Kidney (tissue), 14 donors: ENCODE results near the gene PDGFD. TPM values are rescaled to one million over a fixed set of nuclear protein-coding genes. Genes with fewer than 3 reads are reported as not detected.

Source experiments
- DNase-seq, 5 donors: peaks; one replicate each; pipeline ENCODE4 v3.0.0-alpha.2; 2013 to 2020
- FAIRE-seq: peaks from 2 replicates; lab custom pipeline; 2012; peaks lifted over from hg19 to GRCh38; lab: Jason Lieb, UNC
- H3K27ac ChIP-seq, 2 donors: one replicate each; pipeline ENCODE4 v1.7.0; 2013; ENCODE audit warnings: low read depth in 2 of 2, low read length in 2 of 2, inconsistent platforms in 1 of 2
- H3K27me3 ChIP-seq: one replicate; pipeline ENCODE4 v1.7.1; 2013; ENCODE audit warnings: low read length, inconsistent platforms; ENCODE audit not compliant: control insufficient read depth, insufficient read depth
- H3K36me3 ChIP-seq, 3 donors: one replicate each; pipeline versions ENCODE4 v1.7.0 to v1.7.1; 2013; ENCODE audit warnings: low read length in 3 of 3, control low read depth in 1 of 3, inconsistent platforms in 1 of 3; ENCODE audit not compliant: insufficient read depth in 3 of 3, control insufficient read depth in 2 of 3
- H3K4me1 ChIP-seq, 3 donors: one replicate each; pipeline versions ENCODE4 v1.7.0 to v1.7.1; 2013; ENCODE audit warnings: low read length in 3 of 3, inconsistent platforms in 1 of 3, low read depth in 1 of 3; ENCODE audit not compliant: control insufficient read depth in 2 of 3, insufficient read depth in 2 of 3
- H3K4me3 ChIP-seq, 3 donors: one replicate each; pipeline versions ENCODE4 v1.7.0 to v1.8.1; 2013; ENCODE audit warnings: low read length in 3 of 3, control low read depth in 1 of 3, inconsistent platforms in 1 of 3
- H3K9ac ChIP-seq, 3 donors: one replicate each; pipeline versions ENCODE4 v1.7.0 to v1.7.1; 2013; ENCODE audit warnings: low read length in 3 of 3, control low read depth in 1 of 3, inconsistent platforms in 1 of 3
- H3K9me3 ChIP-seq, 3 donors: one replicate each; pipeline versions ENCODE4 v1.7.0 to v1.7.1; 2013; ENCODE audit warnings: low read length in 3 of 3, control low read depth in 1 of 3, inconsistent platforms in 1 of 3; ENCODE audit not compliant: control insufficient read depth in 2 of 3, insufficient read depth in 1 of 3
- intact Hi-C: fragments of 100-400 bp; cut with DNase I; formaldehyde crosslinking; loops from one replicate; pipeline ENCODE4 v1.11.1; 2022
- polyA plus RNA-seq: library from polyadenylated mRNA; stranded (reverse); fragments of 350-450 nt; fragmentation: Illumina TruSeq; extraction: RNeasy Lipid Tissue Mini Kit (QIAGEN cat#74804); gene quantifications from one replicate; pipeline ENCODE4 v1.2.3, GENCODE V29; 2014; ENCODE audit warnings: low read depth, low replicate concordance; ENCODE audit not compliant: insufficient read depth
- total RNA-seq: library from RNA; stranded (reverse); fragmentation: NEBNext Ultra II Directional; extraction: Animal tissue kit (Norgen Biotek cat#: 25700); gene quantifications from one replicate; pipeline ENCODE4 v1.2.1, GENCODE V29; 2021
- TF ChIP-seq, protein P1 (sequence below): IDR thresholded peaks from 3 replicates; pipeline ENCODE4 v1.5.1; 2012; ENCODE audit warnings: mild to moderate bottlenecking, moderate library complexity, borderline replicate concordance; ENCODE audit not compliant: insufficient read depth; ENCODE audit errors: extremely low read depth
- donor health status: control.
- donor health status: control.
- donor health status: control.
- donor health status: control.
- donor health status: control.
- donor health status: DM: yes; HTN: yes; CAD: no.
- donor health status: Normal renal cell carcinoma (clear cell type).

The PDGFD gene
- total and polyA plus RNA-seq, 2 donors from 2014 or later: 5.3 to 12.2 TPM

DNA sequence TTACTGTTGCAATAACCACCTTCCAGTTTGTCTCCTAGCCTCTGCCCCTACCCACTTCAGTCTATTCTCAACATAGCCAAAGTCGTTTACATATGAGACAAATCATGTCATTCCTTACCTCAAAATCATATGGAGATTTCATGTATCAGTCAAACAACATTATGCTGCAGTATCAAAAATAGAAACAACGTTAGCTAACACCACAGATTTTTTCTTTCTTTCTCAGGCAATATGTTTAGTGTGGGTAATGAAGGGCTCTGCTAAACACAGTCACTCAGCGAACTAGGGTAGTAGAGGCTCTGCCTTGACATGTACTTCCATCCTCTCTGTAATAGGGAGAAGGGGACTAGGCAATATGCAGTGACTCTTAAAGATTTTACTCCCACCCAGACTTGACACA is 268.8 kb downstream of the PDGFD start:
- FAIRE-seq: no peak
- intact Hi-C loops: no loop called here

DNA sequence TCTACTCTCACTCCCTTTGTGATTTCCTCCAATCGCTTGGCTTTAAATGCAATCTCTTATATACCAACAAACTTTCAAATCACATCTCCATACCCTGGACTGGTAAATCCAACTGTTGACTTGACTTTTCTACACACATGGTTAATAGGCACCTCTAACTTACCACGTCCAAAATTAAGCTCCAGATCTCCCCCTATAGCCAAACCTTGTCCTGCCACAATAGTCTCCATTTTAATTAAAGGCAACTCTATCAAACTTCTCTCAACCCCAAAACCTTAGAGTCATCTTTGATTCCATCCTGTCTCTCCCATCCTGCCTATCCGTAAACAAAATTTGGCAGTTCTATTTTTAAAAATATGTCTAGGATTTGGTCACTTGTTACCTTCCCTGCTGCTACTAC is 269.3 kb downstream of the PDGFD start:
- Histone ChIP-seq H3K4me1 (peaks cover 0 to 2% (median 0%) of the 10 kb centered on the region in 3 donors), H3K4me3 (no peak overlapping the region), H3K36me3 (no peaks in the 10 kb centered on the region), H3K9ac (no peak overlapping the region), H3K27me3 (no peaks in the 10 kb centered on the region), H3K27ac (no peak overlapping the region), H3K9me3 (peaks cover 0 to 4% (median 0%) of the 10 kb centered on the region in 3 donors)
- DNase-seq (no peak), FAIRE-seq (no peak)
- TF ChIP-seq, protein P1, sequence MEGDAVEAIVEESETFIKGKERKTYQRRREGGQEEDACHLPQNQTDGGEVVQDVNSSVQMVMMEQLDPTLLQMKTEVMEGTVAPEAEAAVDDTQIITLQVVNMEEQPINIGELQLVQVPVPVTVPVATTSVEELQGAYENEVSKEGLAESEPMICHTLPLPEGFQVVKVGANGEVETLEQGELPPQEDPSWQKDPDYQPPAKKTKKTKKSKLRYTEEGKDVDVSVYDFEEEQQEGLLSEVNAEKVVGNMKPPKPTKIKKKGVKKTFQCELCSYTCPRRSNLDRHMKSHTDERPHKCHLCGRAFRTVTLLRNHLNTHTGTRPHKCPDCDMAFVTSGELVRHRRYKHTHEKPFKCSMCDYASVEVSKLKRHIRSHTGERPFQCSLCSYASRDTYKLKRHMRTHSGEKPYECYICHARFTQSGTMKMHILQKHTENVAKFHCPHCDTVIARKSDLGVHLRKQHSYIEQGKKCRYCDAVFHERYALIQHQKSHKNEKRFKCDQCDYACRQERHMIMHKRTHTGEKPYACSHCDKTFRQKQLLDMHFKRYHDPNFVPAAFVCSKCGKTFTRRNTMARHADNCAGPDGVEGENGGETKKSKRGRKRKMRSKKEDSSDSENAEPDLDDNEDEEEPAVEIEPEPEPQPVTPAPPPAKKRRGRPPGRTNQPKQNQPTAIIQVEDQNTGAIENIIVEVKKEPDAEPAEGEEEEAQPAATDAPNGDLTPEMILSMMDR: no peak
- intact Hi-C loops: no loop called here

More for the DNA sequence above, 268.8 kb downstream of the PDGFD start:
- H3K9ac ChIP-seq: no peak overlapping the region
- H3K9me3 ChIP-seq: no peaks in the 10 kb centered on the region
- TF ChIP-seq, protein P1: no peak
- H3K4me3 ChIP-seq: no peak overlapping the region
- no peaks in the 10 kb centered on the region for H3K36me3 ChIP-seq
- peaks cover 0 to 2% (median 0%) of the 10 kb centered on the region in 3 donors for H3K4me1 ChIP-seq
- no peak for DNase-seq
- no peak overlapping the region for H3K27ac ChIP-seq
- H3K27me3 ChIP-seq: no peaks in the 10 kb centered on the region

DNA sequence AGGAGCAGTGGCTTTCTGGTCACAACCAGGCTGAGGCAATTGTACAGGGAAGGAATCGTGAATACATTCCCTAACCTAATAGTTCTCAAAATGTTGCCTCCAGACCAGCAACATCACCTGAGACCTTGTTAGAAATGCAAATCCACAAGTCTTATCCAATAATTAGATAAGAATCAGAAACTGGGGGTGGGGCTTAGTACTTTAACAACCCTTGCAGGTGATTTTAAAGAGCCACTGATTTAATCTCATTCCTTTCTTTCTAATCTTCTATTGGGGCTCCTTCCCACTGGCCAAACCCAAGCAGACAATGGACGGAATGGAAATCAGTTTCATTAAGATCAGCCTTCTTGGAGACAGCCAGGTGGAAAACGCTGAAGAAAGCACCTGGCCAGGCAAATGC is 269.9 kb downstream of the PDGFD start:
- H3K4me3 ChIP-seq: no peak overlapping the region
- peaks cover 0 to 2% (median 0%) of the 10 kb centered on the region in 3 donors for H3K4me1 ChIP-seq
- DNase-seq (no peak), FAIRE-seq (no peak)
- TF ChIP-seq, protein P1: no peak
- no peak overlapping the region for H3K27ac ChIP-seq
- H3K9me3 ChIP-seq: peaks cover 0 to 5% (median 0%) of the 10 kb centered on the region in 3 donors
- H3K36me3 ChIP-seq: no peaks in the 10 kb centered on the region
- H3K27me3 ChIP-seq: no peaks in the 10 kb centered on the region
- intact Hi-C loops: no loop called here
- H3K9ac ChIP-seq: no peak overlapping the region

DNA sequence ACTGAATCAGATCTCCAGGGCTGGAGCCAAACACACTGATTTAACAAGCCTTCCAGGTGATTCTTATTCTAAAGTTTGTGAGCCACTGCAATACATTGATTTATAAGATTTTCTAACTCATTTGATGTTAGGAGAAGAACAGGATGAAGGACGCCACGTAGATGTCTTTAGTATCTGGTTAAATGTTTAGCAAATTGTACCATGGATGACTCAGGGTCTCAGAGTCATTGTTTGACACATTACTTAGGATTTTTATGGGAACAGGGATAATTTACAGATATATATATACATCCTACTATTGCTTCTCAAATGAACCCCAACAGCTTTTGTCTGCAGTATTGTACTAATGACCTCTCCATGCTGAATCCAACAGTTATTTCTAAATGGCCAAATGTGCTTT is 270.6 kb downstream of the PDGFD start:
- no peak overlapping the region for H3K27ac ChIP-seq
- FAIRE-seq: no peak
- H3K4me1 ChIP-seq: peaks cover 0 to 2% (median 0%) of the 10 kb centered on the region in 3 donors
- no peak overlapping the region for H3K4me3 ChIP-seq
- TF ChIP-seq, protein P1: no peak
- no peak overlapping the region for H3K9ac ChIP-seq
- no peaks in the 10 kb centered on the region for H3K36me3 ChIP-seq
- peaks cover 0 to 5% (median 0%) of the 10 kb centered on the region in 3 donors for H3K9me3 ChIP-seq
- DNase-seq: no peak
- intact Hi-C loops: no loop called here
- H3K27me3 ChIP-seq: no peaks in the 10 kb centered on the region
